ENCODE data around the gene FGF11. TPM values are rescaled to one million over a fixed set of nuclear protein-coding genes. Genes with fewer than 3 reads are reported as not detected.
A peak's percentile ranks its signal among the peaks of the same experiment; 100 is the strongest.

FGF11 gene
- total RNA-seq, 1 experiment from 2014 or later = 12.5 TPM

GRCh38 chr17:7435676-7436555 lies 3.4 kb upstream of the FGF11 start:
- peaks cover 38% of the 10 kb centered on the region for H3K27me3 ChIP-seq (ENCODE audit: control insufficient read depth, insufficient read depth, low read length)
- DNase-seq = peak; percentile 90
- H3K36me3 ChIP-seq (replicated peaks; ENCODE audit: control insufficient read depth, insufficient read depth, low read length) = no peaks in the 10 kb centered on the region
- peak overlapping the region; percentile 74 for H3K4me3 ChIP-seq (ENCODE audit: insufficient read depth, low read depth, low read length)

- H3K36me3 ChIP-seq (replicated peaks; ENCODE audit: control insufficient read depth, insufficient read depth, low read length) = no peaks in the 10 kb centered on the region
- peak; percentile 95 for DNase-seq
- peaks cover 40% of the 10 kb centered on the region for H3K27me3 ChIP-seq (ENCODE audit: control insufficient read depth, insufficient read depth, low read length)
- peak overlapping the region; percentile 74 for H3K4me3 ChIP-seq (ENCODE audit: insufficient read depth, low read depth, low read length)
These were observed 2.5 kb upstream of the FGF11 start for GRCh38 chr17:7436556-7437368.

DNA sequence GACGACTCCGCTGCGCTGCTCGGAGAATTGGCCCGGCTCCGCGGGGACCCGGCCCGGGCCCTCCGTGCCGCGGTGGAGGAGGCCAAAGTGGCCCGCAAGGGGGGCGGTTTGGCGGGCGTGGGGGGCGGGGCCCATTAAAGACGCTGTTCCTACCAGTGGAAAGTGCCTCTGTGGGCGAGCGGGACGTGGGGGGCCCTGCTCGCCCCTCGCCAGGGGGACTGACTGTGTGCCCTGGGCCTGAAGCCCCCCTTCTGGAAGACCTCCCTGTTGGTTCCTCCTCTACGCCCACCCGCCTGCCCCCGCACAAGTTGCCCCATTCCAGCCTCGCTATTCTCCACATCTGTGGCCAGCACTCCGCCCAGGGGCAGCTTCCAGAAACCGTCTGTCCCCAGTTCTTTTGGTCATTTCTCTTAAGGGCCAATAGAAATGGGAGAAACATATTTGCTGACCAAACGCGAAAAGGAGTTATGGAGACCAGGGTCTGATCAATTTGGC lies 1.9 kb upstream of the FGF11 start:
- Histone ChIP-seq H3K4me3 (ENCODE audit: insufficient read depth, low read depth, low read length) (peak overlapping the region; percentile 74), H3K27me3 (ENCODE audit: control insufficient read depth, insufficient read depth, low read length) (peaks cover 41% of the 10 kb centered on the region), H3K36me3 (replicated peaks; ENCODE audit: control insufficient read depth, insufficient read depth, low read length) (no peaks in the 10 kb centered on the region)
- no peak for DNase-seq

DNA sequence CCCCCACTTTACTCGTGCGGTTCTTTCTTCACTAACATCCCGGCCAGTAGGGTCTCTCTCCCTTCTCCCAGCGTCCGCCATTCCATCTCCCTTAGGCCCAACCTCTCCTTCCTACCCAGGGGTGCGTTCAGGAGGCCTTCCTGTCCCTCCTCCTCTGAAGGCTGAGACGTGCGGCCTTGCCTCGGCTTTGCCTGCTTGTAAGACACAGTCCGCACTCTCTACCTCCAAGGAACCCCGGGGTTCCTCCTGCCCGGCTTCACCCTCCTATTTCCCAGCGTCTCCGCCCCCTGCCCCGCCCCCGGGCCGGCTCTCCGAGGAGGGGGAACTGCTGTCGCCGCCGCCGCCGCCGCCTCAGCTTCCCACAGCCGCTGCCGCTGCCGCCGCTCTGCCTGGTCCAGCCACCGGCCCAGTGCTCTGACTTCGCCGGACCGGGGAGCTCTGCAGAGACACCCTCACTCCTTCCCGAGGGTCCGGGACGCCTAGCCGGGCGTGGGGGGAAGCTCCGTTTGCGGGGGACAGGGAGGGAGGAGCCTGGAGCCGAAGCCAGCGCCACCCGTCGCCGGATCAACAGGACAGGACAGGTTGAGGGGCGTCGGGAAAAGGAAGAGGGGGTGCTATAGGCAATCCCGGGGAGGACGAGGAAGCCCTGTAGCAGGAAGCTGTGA lies 1.2 kb upstream of the FGF11 start:
- Histone ChIP-seq H3K27me3 (ENCODE audit: control insufficient read depth, insufficient read depth, low read length) (peaks cover 41% of the 10 kb centered on the region), H3K36me3 (replicated peaks; ENCODE audit: control insufficient read depth, insufficient read depth, low read length) (no peaks in the 10 kb centered on the region), H3K4me3 (ENCODE audit: insufficient read depth, low read depth, low read length) (peak overlapping the region; percentile 74)
- peak; percentile 92 for DNase-seq

DNA sequence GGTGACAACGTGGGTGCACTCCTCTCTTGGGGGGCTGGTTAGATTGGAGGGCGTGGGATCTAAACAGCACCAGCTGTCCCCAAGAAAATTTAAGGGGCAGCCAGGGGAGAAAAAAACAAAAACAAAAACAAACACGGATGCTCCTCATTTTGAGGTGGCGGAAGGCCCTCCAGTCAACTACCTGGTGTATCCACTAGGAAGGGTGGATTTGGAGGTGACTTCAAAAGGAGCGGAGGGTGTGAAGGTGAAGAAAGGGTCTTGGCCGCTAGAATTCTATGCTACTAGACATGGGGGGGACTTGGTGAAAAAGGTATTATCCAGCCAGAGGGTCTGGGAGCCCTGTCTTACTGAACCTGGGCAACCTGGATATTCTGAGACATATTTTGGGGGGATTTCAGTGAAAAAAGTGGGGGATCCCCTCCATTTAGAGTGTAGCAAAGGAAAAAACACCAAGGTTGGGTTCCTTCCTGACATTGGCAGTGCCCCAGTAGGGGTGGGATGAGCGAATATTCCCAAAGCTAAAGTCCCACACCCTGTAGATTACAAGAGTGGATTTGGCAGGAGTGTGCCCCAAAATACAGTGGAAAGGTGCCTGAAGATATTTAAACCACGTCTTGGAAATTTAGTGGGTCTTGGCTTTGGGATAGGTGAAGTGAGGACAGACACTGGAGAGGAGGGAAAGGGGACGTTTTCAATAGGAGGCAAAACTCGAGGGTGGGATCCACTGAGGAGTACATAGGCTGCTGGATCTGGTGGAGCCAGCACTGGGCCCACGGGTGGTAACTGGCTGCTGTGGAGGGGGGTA lies 454 bp upstream of the FGF11 start:
- Histone ChIP-seq H3K27me3 (ENCODE audit: control insufficient read depth, insufficient read depth, low read length) (peaks cover 44% of the 10 kb centered on the region), H3K36me3 (replicated peaks; ENCODE audit: control insufficient read depth, insufficient read depth, low read length) (no peaks in the 10 kb centered on the region), H3K4me3 (ENCODE audit: insufficient read depth, low read depth, low read length) (peak overlapping the region; percentile 74)
- DNase-seq = no peak

DNA sequence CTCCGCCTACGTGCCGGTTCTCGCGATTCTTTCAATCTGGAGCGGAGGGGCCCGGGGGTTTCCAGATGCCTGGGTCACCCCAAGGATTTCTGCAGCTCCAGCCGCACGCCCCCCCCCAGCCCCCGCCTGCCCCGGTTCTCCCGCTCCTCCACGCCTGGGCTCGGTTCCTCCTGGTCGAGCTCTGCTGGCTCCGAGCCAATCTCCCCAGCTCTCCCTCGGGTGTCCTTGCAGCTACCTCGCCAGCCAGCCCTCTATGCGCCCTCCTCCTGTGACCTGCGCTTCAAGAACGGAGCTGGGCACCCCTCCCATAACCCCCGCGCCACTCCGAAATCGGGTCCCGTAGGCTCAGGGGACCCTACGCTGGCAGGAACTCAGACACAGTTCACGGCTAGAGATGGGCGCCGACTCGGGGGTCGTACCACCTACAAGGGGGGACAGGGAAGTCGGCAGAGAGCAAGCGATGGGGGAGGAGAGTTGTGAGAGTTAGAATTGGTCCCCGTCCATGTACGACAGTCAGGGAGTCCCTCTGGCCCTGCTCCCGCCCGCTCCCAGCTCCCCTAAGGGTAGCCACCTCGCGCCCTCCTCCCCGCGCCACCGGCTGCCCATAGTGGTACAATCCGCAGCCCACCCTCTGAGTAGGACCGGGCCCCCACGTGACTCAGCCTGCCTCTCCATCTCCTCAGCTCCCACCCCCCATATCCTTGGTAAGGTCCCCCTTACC lies 961 bp downstream of the FGF11 start:
- Histone ChIP-seq H3K4me3 (ENCODE audit: insufficient read depth, low read depth, low read length) (peak overlapping the region; percentile 74), H3K36me3 (replicated peaks; ENCODE audit: control insufficient read depth, insufficient read depth, low read length) (no peaks in the 10 kb centered on the region), H3K27me3 (ENCODE audit: control insufficient read depth, insufficient read depth, low read length) (peaks cover 48% of the 10 kb centered on the region)
- peak; percentile 91 for DNase-seq

DNA sequence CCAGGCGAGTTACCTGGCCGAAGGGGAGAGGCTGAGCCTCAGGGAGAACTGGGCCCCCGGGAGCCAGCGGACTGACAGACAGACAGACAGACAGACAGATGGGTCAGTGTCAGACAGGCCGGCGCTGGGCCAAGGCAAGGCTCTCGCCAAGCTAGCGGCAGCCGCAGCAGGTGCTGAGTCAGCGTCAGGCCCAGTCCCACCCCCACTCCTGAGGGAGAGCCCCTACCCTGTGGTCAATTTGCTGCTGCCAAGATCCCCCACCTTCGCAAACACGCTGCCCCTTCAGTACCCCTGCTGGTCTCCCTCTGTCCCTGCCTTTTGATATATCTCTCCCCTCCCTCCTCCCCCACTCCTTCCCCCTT lies 1.5 kb downstream of the FGF11 start:
- peak overlapping the region; percentile 74 for H3K4me3 ChIP-seq (ENCODE audit: insufficient read depth, low read depth, low read length)
- H3K36me3 ChIP-seq (replicated peaks; ENCODE audit: control insufficient read depth, insufficient read depth, low read length) = no peaks in the 10 kb centered on the region
- DNase-seq = peak; percentile 86
- peaks cover 49% of the 10 kb centered on the region for H3K27me3 ChIP-seq (ENCODE audit: control insufficient read depth, insufficient read depth, low read length)

DNA sequence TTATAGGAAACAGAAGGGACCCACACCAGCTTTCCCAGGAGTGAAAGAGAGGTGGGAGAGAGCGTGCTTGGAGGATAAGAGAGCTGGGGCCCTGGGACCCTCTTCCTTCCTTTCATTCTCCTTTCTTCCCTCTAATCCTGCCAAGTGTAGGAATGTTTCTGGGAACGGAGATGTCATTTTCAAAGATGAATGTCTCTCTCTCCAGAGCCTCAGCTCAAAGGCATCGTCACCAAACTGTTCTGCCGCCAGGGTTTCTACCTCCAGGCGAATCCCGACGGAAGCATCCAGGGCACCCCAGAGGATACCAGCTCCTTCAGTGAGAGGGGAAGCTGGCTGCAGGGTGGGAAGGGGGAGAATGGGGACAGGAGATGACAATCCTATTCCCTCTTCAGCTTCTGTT lies 2.0 kb downstream of the FGF11 start:
- Histone ChIP-seq H3K36me3 (replicated peaks; ENCODE audit: control insufficient read depth, insufficient read depth, low read length) (no peaks in the 10 kb centered on the region), H3K27me3 (ENCODE audit: control insufficient read depth, insufficient read depth, low read length) (peaks cover 49% of the 10 kb centered on the region), H3K4me3 (ENCODE audit: insufficient read depth, low read depth, low read length) (peak overlapping the region; percentile 74)
- no peak for DNase-seq

DNA sequence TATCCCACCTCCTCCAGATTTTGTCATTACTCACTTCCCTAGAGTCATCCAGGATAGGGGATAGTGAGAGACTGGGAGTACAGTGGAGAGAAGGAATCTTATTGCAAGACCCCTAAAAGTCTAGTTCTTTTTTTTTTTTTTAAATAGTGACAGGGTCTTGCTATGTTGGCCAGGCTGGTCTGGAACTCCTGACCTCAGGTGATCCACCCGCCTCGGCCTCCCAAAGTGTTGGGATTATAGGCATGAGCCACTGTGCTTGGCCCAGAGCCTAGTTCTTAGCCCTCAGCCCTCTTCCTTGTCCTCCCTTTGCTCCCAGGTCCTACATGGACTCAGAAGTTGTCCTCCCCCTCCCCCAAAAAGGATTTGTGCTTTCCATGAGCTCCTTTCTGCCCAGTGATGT lies 2.8 kb downstream of the FGF11 start:
- DNase-seq = no peak
- no peaks in the 10 kb centered on the region for H3K36me3 ChIP-seq (replicated peaks; ENCODE audit: control insufficient read depth, insufficient read depth, low read length)
- no peak overlapping the region for H3K4me3 ChIP-seq (ENCODE audit: insufficient read depth, low read depth, low read length)
- H3K27me3 ChIP-seq (ENCODE audit: control insufficient read depth, insufficient read depth, low read length) = peaks cover 50% of the 10 kb centered on the region

- Histone ChIP-seq H3K36me3 (replicated peaks; ENCODE audit: control insufficient read depth, insufficient read depth, low read length) (no peaks in the 10 kb centered on the region), H3K27me3 (ENCODE audit: control insufficient read depth, insufficient read depth, low read length) (peaks cover 42% of the 10 kb centered on the region), H3K4me3 (ENCODE audit: insufficient read depth, low read depth, low read length) (no peak overlapping the region)
- DNase-seq = no peak
These were observed 4.5 kb downstream of the FGF11 start for GRCh38 chr17:7443499-7444485.

DNA sequence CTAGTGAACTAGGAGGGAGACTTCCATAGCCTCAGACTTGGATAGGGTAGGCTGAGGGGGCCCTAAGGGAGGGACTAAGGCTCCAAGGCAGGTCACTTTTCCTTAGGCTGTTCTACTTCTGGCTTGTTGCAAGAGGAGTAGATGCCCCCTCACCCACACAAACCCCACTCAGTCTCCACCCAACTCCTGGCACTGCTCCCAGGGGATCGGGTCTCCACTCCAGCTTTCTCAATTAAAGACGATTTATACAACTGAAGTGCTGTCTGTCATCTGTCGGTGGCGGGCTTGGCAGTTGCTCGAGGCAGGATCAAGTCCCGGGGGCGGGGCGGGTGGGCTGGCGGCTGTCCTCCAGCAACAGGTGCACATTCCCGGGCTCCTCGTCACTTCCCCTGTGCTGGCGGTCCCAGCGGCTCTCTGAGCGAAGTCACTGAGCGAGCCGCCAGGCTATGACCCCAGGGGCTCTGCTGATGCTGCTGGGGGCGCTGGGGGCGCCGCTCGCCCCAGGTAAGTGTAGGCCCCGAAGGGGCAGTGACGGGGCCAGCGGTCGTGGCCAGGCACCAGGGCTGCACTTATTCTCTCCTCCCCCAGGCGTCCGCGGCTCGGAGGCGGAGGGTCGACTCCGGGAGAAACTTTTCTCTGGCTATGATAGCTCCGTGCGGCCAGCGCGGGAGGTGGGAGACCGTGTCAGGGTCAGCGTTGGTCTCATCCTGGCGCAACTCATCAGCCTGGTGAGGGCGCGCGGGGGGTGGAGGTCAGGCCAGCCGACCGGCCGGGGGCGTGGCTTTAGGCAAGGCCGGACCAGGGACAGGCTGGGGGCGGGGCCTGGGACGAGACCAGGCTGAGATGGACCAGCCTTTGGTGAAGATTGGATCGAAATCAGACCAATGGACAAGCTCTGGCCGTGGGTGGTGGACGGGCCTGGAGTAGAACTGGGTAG lies 5.6 kb downstream of the FGF11 start, which contains the start of gene CHRNB1:
Gene CHRNB1, plus strand, starts transcription at position 380 of the 937 bp plus-strand sequence. Its CDS starts 67 bp downstream, at position 447.
- Histone ChIP-seq H3K36me3 (replicated peaks; ENCODE audit: control insufficient read depth, insufficient read depth, low read length) (no peaks in the 10 kb centered on the region), H3K27me3 (ENCODE audit: control insufficient read depth, insufficient read depth, low read length) (peaks cover 31% of the 10 kb centered on the region), H3K4me3 (ENCODE audit: insufficient read depth, low read depth, low read length) (peak within 1 kb of the TSS; percentile 65)
- DNase-seq = peak; percentile 98

- DNase-seq = peak; percentile 95
- H3K36me3 ChIP-seq (replicated peaks; ENCODE audit: control insufficient read depth, insufficient read depth, low read length) = no peaks in the 10 kb centered on the region
- H3K4me3 ChIP-seq (ENCODE audit: insufficient read depth, low read depth, low read length) = peak overlapping the region; percentile 65
- H3K27me3 ChIP-seq (ENCODE audit: control insufficient read depth, insufficient read depth, low read length) = peaks cover 31% of the 10 kb centered on the region
These were observed 6.3 kb downstream of the FGF11 start for GRCh38 chr17:7445619-7445968.
